Kidney (tissue), 14 donors: ENCODE data around the gene HPCAL1. TPM values are rescaled to one million over a fixed set of nuclear protein-coding genes. Genes with fewer than 3 reads are reported as not detected.

ENCODE experiments used
- DNase-seq, 5 donors: peaks; one replicate each; pipeline ENCODE4 v3.0.0-alpha.2; 2013 to 2020
- FAIRE-seq: peaks from 2 replicates; lab custom pipeline; 2012; peaks lifted over from hg19 to GRCh38; lab: Jason Lieb, UNC
- H3K27ac ChIP-seq, 2 donors: one replicate each; pipeline ENCODE4 v1.7.0; 2013; ENCODE audit warnings: low read depth in 2 of 2, low read length in 2 of 2, inconsistent platforms in 1 of 2
- H3K27me3 ChIP-seq: one replicate; pipeline ENCODE4 v1.7.1; 2013; ENCODE audit warnings: low read length, inconsistent platforms; ENCODE audit not compliant: control insufficient read depth, insufficient read depth
- H3K36me3 ChIP-seq, 3 donors: one replicate each; pipeline versions ENCODE4 v1.7.0 to v1.7.1; 2013; ENCODE audit warnings: low read length in 3 of 3, control low read depth in 1 of 3, inconsistent platforms in 1 of 3; ENCODE audit not compliant: insufficient read depth in 3 of 3, control insufficient read depth in 2 of 3
- H3K4me1 ChIP-seq, 3 donors: one replicate each; pipeline versions ENCODE4 v1.7.0 to v1.7.1; 2013; ENCODE audit warnings: low read length in 3 of 3, inconsistent platforms in 1 of 3, low read depth in 1 of 3; ENCODE audit not compliant: control insufficient read depth in 2 of 3, insufficient read depth in 2 of 3
- H3K4me3 ChIP-seq, 3 donors: one replicate each; pipeline versions ENCODE4 v1.7.0 to v1.8.1; 2013; ENCODE audit warnings: low read length in 3 of 3, control low read depth in 1 of 3, inconsistent platforms in 1 of 3
- H3K9ac ChIP-seq, 3 donors: one replicate each; pipeline versions ENCODE4 v1.7.0 to v1.7.1; 2013; ENCODE audit warnings: low read length in 3 of 3, control low read depth in 1 of 3, inconsistent platforms in 1 of 3
- H3K9me3 ChIP-seq, 3 donors: one replicate each; pipeline versions ENCODE4 v1.7.0 to v1.7.1; 2013; ENCODE audit warnings: low read length in 3 of 3, control low read depth in 1 of 3, inconsistent platforms in 1 of 3; ENCODE audit not compliant: control insufficient read depth in 2 of 3, insufficient read depth in 1 of 3
- CTCF ChIP-seq: IDR thresholded peaks from 3 replicates; pipeline ENCODE4 v1.5.1; 2012; ENCODE audit warnings: mild to moderate bottlenecking, moderate library complexity, borderline replicate concordance; ENCODE audit not compliant: insufficient read depth; ENCODE audit errors: extremely low read depth
- intact Hi-C: fragments of 100-400 bp; cut with DNase I; formaldehyde crosslinking; loops from one replicate; pipeline ENCODE4 v1.11.1; 2022
- polyA plus RNA-seq: library from polyadenylated mRNA; stranded (reverse); fragments of 350-450 nt; fragmentation: Illumina TruSeq; extraction: RNeasy Lipid Tissue Mini Kit (QIAGEN cat#74804); gene quantifications from one replicate; pipeline ENCODE4 v1.2.3, GENCODE V29; 2014; ENCODE audit warnings: low read depth, low replicate concordance; ENCODE audit not compliant: insufficient read depth
- total RNA-seq: library from RNA; stranded (reverse); fragmentation: NEBNext Ultra II Directional; extraction: Animal tissue kit (Norgen Biotek cat#: 25700); gene quantifications from one replicate; pipeline ENCODE4 v1.2.1, GENCODE V29; 2021
- donor health status: control.
- donor health status: control.
- donor health status: control.
- donor health status: control.
- donor health status: control.
- donor health status: DM: yes; HTN: yes; CAD: no.
- donor health status: Normal renal cell carcinoma (clear cell type).

HPCAL1 gene
- total and polyA plus RNA-seq, 2 donors from 2014 or later = 47.3 to 121 TPM

GRCh38 chr2:10343658-10344057 lies 41.0 kb downstream of the HPCAL1 start:
- no peak for FAIRE-seq
- no peak overlapping the region for H3K9ac ChIP-seq
- no peak overlapping the region for H3K27ac ChIP-seq
- intact Hi-C loops = no loop called here
- no peaks in the 10 kb centered on the region for H3K9me3 ChIP-seq
- no peak for DNase-seq
- no peak for TF ChIP-seq CTCF
- no peak overlapping the region for H3K4me3 ChIP-seq
- H3K4me1 ChIP-seq = peaks cover 2 to 34% (median 21%) of the 10 kb centered on the region in 3 donors
- no peaks in the 10 kb centered on the region for H3K27me3 ChIP-seq
- no peaks in the 10 kb centered on the region for H3K36me3 ChIP-seq

GRCh38 chr2:10344105-10345066 lies 41.7 kb downstream of the HPCAL1 start:
- DNase-seq (peak in 2 of 5 donors; percentile 22 to 57), FAIRE-seq (no peak)
- no peak for TF ChIP-seq CTCF
- Histone ChIP-seq H3K9ac (no peak overlapping the region), H3K4me1 (peaks cover 2 to 36% (median 27%) of the 10 kb centered on the region in 3 donors), H3K27ac (no peak overlapping the region), H3K4me3 (no peak overlapping the region), H3K27me3 (no peaks in the 10 kb centered on the region), H3K9me3 (no peaks in the 10 kb centered on the region), H3K36me3 (no peaks in the 10 kb centered on the region)
- intact Hi-C loops = no loop called here

GRCh38 chr2:10345126-10345525 lies 42.4 kb downstream of the HPCAL1 start:
- DNase-seq (no peak), FAIRE-seq (no peak)
- no peak for TF ChIP-seq CTCF
- H3K9me3 ChIP-seq = no peaks in the 10 kb centered on the region
- intact Hi-C loops = no loop called here
- H3K4me3 ChIP-seq = no peak overlapping the region
- no peaks in the 10 kb centered on the region for H3K27me3 ChIP-seq
- no peaks in the 10 kb centered on the region for H3K36me3 ChIP-seq
- H3K4me1 ChIP-seq = peaks cover 2 to 36% (median 27%) of the 10 kb centered on the region in 3 donors
- H3K27ac ChIP-seq = peak overlapping the region in 1 of 2 donors; percentile 16
- no peak overlapping the region for H3K9ac ChIP-seq
